Neural cell (in vitro differentiated cells): ENCODE measurements around the gene MYOF.

Experiments used
- EP300 ChIP-seq: fragments of 450-650 bp; conservative IDR thresholded peaks from 2 replicates; pipeline ENCODE4 v1.6.1; 2014; ENCODE audit warnings: antibody characterized with exemption, mild to moderate bottlenecking, moderate library complexity; ENCODE audit not compliant: poor library complexity, severe bottlenecking
- EZH2 ChIP-seq: fragments of 200-600, 300-800 bp; shearing (Covaris generic), sonication (generic); IDR thresholded peaks from 2 replicates; pipeline ENCODE4 v1.6.1; 2014; ENCODE audit warnings: antibody characterized with exemption, low read length, borderline replicate concordance, mild to moderate bottlenecking; ENCODE audit not compliant: insufficient read depth, poor library complexity, severe bottlenecking
- POLR2AphosphoS5 ChIP-seq: IDR thresholded peaks from 2 replicates; pipeline ENCODE4 v1.6.1; 2012
- RAD21 ChIP-seq: fragments of 450-650 bp; conservative IDR thresholded peaks from 2 replicates; pipeline ENCODE4 v1.6.1; 2014; ENCODE audit warnings: antibody characterized with exemption, mild to moderate bottlenecking, moderate library complexity
- REST ChIP-seq: IDR thresholded peaks from 2 replicates; pipeline ENCODE4 v1.6.1; 2012; ENCODE audit warnings: borderline replicate concordance
- SMC3 ChIP-seq: fragments of 450-650 bp; conservative IDR thresholded peaks from 2 replicates; pipeline ENCODE4 v1.6.1; 2014; ENCODE audit warnings: antibody characterized with exemption, mild to moderate bottlenecking, moderate library complexity; ENCODE audit not compliant: poor library complexity
- TAF1 ChIP-seq: IDR thresholded peaks from 2 replicates; pipeline ENCODE4 v1.6.1; 2012; ENCODE audit warnings: low read depth
- TF ChIP-seq, protein P1 (sequence below): fragments of 450-650 bp; IDR thresholded peaks from 2 replicates; pipeline ENCODE4 v1.5.1; 2014; ENCODE audit warnings: antibody characterized with exemption, mild to moderate bottlenecking, moderate library complexity; ENCODE audit not compliant: poor library complexity, severe bottlenecking

- TF ChIP-seq, protein P1, sequence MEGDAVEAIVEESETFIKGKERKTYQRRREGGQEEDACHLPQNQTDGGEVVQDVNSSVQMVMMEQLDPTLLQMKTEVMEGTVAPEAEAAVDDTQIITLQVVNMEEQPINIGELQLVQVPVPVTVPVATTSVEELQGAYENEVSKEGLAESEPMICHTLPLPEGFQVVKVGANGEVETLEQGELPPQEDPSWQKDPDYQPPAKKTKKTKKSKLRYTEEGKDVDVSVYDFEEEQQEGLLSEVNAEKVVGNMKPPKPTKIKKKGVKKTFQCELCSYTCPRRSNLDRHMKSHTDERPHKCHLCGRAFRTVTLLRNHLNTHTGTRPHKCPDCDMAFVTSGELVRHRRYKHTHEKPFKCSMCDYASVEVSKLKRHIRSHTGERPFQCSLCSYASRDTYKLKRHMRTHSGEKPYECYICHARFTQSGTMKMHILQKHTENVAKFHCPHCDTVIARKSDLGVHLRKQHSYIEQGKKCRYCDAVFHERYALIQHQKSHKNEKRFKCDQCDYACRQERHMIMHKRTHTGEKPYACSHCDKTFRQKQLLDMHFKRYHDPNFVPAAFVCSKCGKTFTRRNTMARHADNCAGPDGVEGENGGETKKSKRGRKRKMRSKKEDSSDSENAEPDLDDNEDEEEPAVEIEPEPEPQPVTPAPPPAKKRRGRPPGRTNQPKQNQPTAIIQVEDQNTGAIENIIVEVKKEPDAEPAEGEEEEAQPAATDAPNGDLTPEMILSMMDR: no peak
- no peak for TF ChIP-seq EP300
- no peak for TF ChIP-seq RAD21
- no peak for TF ChIP-seq EZH2
- TF ChIP-seq SMC3: no peak
- no peak for TF ChIP-seq TAF1
- TF ChIP-seq POLR2AphosphoS5: no peak
- no peak for TF ChIP-seq REST
Observed at GRCh38 chr10:93269281-93269680, 212.9 kb downstream of the MYOF start.
